ENCODE measurements around the gene STOM.

The STOM gene

DNA sequence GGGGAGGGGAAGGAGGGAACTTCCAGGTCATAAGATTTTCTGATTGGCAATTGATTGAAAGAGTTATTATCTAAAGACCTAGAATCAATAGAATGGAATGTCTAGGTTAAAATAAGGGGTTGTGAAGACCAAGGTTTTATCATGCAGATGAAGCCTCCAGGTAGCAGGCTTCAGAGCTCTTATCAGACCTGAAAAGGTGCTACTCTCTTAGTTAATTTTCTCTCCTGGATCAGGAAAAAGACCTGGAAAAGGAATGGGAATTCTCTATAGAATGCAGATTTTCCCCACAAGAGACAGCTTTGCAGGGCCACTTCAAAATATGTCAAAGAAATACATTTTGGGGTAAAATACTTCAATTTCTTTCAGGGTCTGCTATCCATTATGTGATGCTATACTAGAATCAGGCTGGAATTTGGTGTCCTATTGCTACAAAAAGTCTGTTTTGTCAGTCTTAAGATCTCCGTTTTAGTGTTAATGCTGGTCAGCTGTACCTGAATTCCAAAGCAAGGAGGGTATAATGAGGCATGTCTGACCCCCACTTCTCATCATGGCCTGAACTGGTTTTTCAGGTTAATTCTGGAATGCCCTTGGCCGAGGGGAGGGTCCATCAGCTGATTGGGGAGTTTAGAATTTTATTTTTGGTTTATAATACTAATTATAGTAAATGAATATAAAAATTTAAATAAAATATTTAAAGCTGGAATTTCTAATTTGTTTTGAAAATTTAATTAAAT, 16.6 kb upstream of the STOM start:
- no peaks in the 10 kb centered on the region for H3K36me3 Mint-ChIP-seq
- H3K27ac Mint-ChIP-seq = no peak overlapping the region
- no peaks in the 10 kb centered on the region for H3K27me3 Mint-ChIP-seq
- no peak overlapping the region for H3K4me3 Mint-ChIP-seq
- ATAC-seq (ENCODE audit: low read depth) = no peak
- no peak for DNase-seq (ENCODE audit: low spot score in 2 of 2)
- no peaks in the 10 kb centered on the region for H3K4me1 Mint-ChIP-seq
- H3K9me3 Mint-ChIP-seq = no peaks in the 10 kb centered on the region

DNA sequence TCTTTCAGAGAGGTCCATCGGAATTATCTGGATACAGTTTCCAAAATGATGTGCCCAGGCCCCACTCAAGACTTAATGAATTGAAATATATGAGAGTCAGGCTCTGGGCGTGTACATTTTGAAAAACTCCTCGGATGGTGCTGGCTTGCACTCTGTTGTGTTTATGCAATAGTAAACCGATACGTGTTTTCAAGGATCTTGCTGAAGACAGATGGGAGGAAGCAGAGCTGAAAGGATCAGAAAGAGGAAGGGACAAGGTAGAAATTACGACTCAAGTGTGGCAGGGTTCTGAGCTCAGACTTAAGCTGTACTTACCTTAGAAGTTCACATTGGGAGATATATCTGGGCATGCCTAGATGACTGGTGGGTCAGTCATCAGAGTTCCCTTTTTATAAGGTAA, 13.7 kb upstream of the STOM start:
- H3K27me3 Mint-ChIP-seq = no peaks in the 10 kb centered on the region
- no peaks in the 10 kb centered on the region for H3K36me3 Mint-ChIP-seq
- no peaks in the 10 kb centered on the region for H3K9me3 Mint-ChIP-seq
- no peak for ATAC-seq (ENCODE audit: low read depth)
- peaks cover 2% of the 10 kb centered on the region for H3K4me1 Mint-ChIP-seq
- DNase-seq (ENCODE audit: low spot score in 2 of 2) = no peak
- H3K27ac Mint-ChIP-seq = no peak overlapping the region
- H3K4me3 Mint-ChIP-seq = no peak overlapping the region

DNA sequence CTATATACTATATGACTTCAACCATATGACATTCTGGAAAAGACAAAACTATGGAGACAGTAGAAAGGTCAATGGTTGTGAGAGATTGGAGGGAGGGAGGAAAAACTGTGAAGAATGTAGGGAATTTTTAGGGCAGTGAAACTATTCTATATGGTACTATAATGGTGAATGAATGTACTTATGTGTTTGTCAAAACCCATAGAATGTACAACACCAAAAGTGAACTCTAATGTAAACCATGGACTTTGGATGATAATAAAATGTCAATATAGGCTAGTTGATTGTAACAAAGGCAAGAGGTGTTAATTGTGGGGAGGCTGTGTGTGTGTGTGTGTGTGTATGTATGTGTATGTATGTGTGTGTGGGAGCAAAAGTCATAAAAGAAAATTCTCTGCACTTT, 10.8 kb upstream of the STOM start:
- peaks cover 2% of the 10 kb centered on the region for H3K4me1 Mint-ChIP-seq

DNA sequence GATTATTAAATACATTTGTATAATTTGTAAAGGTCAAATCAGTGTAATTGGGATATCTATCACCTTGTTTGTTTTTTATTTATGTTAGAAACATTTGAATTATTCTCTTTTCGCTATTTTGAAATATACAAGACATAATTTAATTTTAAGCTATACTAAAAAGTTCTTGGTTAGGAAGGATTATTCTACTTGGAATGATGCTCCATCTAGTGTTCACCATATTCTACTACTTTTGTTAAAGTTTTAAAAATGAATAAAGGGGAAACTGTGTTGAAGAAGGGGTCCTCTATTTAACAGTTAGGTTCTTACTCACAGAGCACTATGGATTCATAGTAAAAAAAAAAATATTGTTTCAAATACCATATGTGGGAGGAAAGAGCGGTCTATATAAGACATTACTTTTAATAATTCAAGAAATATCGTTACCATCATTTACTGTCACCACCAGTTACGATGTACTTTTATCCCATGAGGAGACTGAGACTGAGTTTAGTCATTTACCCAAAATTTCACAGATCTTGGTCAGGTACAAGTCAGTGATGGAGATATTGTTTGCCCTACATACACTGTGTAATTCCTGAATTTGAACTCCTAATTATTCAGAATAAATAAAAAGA, 6.3 kb upstream of the STOM start:
- Mint-ChIP-seq H3K27ac (no peak overlapping the region), H3K9me3 (no peaks in the 10 kb centered on the region), H3K4me1 (peaks cover 6% of the 10 kb centered on the region), H3K4me3 (no peak overlapping the region), H3K27me3 (no peaks in the 10 kb centered on the region), H3K36me3 (peaks cover 4% of the 10 kb centered on the region)
- ATAC-seq (ENCODE audit: low read depth) (no peak), DNase-seq (ENCODE audit: low spot score in 2 of 2) (no peak)

More for the DNA sequence above, 10.8 kb upstream of the STOM start:
- ATAC-seq (ENCODE audit: low read depth) (no peak), DNase-seq (ENCODE audit: low spot score in 2 of 2) (no peak)
- Mint-ChIP-seq H3K27me3 (no peaks in the 10 kb centered on the region), H3K27ac (no peak overlapping the region), H3K9me3 (no peaks in the 10 kb centered on the region), H3K36me3 (peaks cover 4% of the 10 kb centered on the region), H3K4me3 (no peak overlapping the region)

- ATAC-seq (ENCODE audit: low read depth) (no peak), DNase-seq (ENCODE audit: low spot score in 2 of 2) (no peak)
- peaks cover 13% of the 10 kb centered on the region for H3K4me1 Mint-ChIP-seq
- H3K9me3 Mint-ChIP-seq = peaks cover 4% of the 10 kb centered on the region
- peaks cover 6% of the 10 kb centered on the region for H3K36me3 Mint-ChIP-seq
- H3K4me3 Mint-ChIP-seq = no peak overlapping the region
- H3K27ac Mint-ChIP-seq = no peak overlapping the region
- no peaks in the 10 kb centered on the region for H3K27me3 Mint-ChIP-seq
Observed at GRCh38 chr9:121373011-121373729, 3.1 kb upstream of the STOM start.

- Mint-ChIP-seq H3K4me1 (peaks cover 13% of the 10 kb centered on the region), H3K9me3 (peaks cover 4% of the 10 kb centered on the region), H3K27me3 (no peaks in the 10 kb centered on the region), H3K4me3 (no peak overlapping the region), H3K36me3 (peaks cover 2% of the 10 kb centered on the region), H3K27ac (no peak overlapping the region)
- DNase-seq (ENCODE audit: low spot score in 2 of 2) (no peak), ATAC-seq (ENCODE audit: low read depth) (no peak)
Observed at GRCh38 chr9:121372239-121373010, 2.4 kb upstream of the STOM start.

DNA sequence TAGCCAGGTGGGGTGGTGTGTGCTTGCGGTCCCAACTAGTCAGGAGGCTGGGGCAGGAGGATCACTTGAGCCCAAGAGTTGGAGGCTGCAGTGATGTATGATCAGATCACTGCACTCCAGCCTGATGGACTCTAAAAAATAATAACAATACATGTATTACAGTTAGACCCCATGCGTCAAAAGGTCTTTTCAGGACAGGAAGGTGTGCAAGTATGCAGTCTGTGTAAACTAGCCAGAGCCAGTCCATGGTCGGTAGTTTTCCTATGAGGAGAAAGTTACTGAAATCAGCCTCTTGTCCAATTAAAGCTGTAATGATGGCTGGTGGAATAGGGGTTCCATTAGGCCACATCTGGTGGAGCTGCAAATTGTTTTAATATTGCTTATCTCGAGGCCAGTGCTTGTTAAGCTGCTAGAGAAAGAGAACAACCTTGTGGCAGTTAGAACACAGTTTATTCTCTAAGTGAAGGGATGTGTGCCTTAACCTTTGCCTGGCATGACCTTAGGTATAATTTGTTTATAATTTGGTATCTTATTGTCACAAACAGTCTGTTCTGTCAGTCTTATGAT, 1.5 kb upstream of the STOM start:
- Mint-ChIP-seq H3K36me3 (peaks cover 2% of the 10 kb centered on the region), H3K4me3 (peak overlapping the region; percentile 68), H3K4me1 (peaks cover 13% of the 10 kb centered on the region), H3K9me3 (peaks cover 4% of the 10 kb centered on the region), H3K27ac (no peak overlapping the region), H3K27me3 (no peaks in the 10 kb centered on the region)
- no peak for ATAC-seq (ENCODE audit: low read depth)
- no peak for DNase-seq (ENCODE audit: low spot score in 2 of 2)

GRCh38 chr9:121368745-121369144, 1.3 kb downstream of the STOM start:
- Mint-ChIP-seq H3K36me3 (peaks cover 2% of the 10 kb centered on the region), H3K9me3 (peaks cover 4% of the 10 kb centered on the region), H3K27ac (peak overlapping the region; percentile 41), H3K4me1 (peaks cover 13% of the 10 kb centered on the region), H3K27me3 (no peaks in the 10 kb centered on the region), H3K4me3 (peak overlapping the region; percentile 91)
- no peak for DNase-seq (ENCODE audit: low spot score in 2 of 2)
- no peak for ATAC-seq (ENCODE audit: low read depth)

- no peak overlapping the region for H3K27ac Mint-ChIP-seq
- ATAC-seq (ENCODE audit: low read depth) (no peak), DNase-seq (ENCODE audit: low spot score in 2 of 2) (no peak)
- peaks cover 2% of the 10 kb centered on the region for H3K36me3 Mint-ChIP-seq
- peak overlapping the region; percentile 41 for H3K4me3 Mint-ChIP-seq
- H3K9me3 Mint-ChIP-seq = peaks cover 4% of the 10 kb centered on the region
- no peaks in the 10 kb centered on the region for H3K27me3 Mint-ChIP-seq
- peaks cover 13% of the 10 kb centered on the region for H3K4me1 Mint-ChIP-seq
Observed at GRCh38 chr9:121368138-121368522, 1.9 kb downstream of the STOM start.

DNA sequence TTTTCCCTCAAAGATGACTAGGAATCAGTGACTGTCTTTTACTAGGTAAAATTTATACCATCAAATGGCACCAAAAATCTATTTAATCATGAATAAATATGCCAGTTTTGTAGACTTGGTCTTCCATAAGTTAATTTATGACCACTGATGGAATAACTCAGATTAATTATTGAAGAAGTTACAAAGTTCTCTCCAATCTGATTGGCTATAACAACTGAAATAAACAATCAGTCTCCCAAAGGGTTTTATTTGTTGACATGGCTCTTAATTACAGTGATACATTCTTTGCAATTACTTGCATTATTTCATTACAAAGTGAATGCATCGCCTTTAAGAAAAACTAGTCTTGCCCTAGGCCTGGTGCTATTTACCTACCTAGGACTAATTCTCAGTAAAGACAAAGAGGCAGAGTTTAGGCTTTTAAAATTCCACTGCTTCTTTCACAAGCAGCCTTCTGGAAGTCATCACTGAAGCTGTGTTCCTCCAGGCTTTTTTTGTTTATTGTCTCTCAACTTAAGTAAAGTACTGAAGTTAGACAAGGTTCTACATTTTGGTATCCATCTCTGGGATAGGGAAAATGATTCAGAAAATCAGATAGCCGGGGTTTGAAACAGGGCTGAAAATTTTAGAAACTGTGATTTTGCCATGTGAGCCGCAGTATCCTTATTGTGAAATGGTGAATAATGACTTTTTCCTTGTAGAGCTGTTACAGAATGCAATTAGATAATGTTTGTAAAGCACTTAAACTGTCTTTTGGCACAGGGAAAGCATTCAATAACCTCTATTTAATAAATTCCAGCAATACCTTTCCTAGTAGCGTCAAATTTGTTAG, 2.5 kb downstream of the STOM start:
- Mint-ChIP-seq H3K9me3 (peaks cover 4% of the 10 kb centered on the region), H3K27me3 (no peaks in the 10 kb centered on the region), H3K36me3 (peaks cover 2% of the 10 kb centered on the region), H3K4me3 (no peak overlapping the region), H3K27ac (no peak overlapping the region), H3K4me1 (peaks cover 13% of the 10 kb centered on the region)
- DNase-seq (ENCODE audit: low spot score in 2 of 2) (no peak), ATAC-seq (ENCODE audit: low read depth) (no peak)

DNA sequence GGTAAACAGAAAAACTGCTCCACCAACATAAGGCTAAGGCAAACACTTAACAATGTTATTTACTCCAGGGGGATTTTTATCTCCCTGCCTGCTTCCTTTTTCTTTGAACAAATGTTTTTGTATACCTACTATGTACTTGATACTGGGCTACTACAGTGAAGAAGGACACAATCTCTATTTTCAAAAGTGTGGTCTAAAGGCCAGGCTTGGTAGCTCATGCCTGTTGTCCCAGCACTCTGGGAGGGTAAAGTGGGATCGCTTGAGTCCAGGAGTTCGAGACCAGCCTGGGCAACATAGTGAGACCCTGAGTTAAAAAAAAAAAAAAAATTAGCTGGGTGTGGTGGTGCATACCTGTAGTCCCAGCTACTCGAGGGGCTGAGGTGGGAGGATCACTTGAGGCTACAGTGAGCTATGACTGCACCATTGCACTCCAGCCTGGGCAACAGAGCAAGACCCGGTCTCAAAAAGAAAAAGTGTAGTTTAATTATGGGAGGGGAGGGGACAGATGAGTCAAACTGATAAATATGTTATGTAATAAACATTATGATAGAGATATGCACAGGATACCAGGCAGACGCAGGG, 3.3 kb downstream of the STOM start:
- no peak for ATAC-seq (ENCODE audit: low read depth)
- H3K4me1 Mint-ChIP-seq = peaks cover 9% of the 10 kb centered on the region
- no peak overlapping the region for H3K4me3 Mint-ChIP-seq
- H3K36me3 Mint-ChIP-seq = peaks cover 2% of the 10 kb centered on the region
- H3K27ac Mint-ChIP-seq = no peak overlapping the region
- H3K9me3 Mint-ChIP-seq = peaks cover 4% of the 10 kb centered on the region
- H3K27me3 Mint-ChIP-seq = no peaks in the 10 kb centered on the region
- DNase-seq (ENCODE audit: low spot score in 2 of 2) = no peak

GRCh38 chr9:121365564-121365963, 4.5 kb downstream of the STOM start:
- H3K4me1 Mint-ChIP-seq = peaks cover 8% of the 10 kb centered on the region
- ATAC-seq (ENCODE audit: low read depth) (no peak), DNase-seq (ENCODE audit: low spot score in 2 of 2) (no peak)
- H3K9me3 Mint-ChIP-seq = peaks cover 3% of the 10 kb centered on the region
- peaks cover 2% of the 10 kb centered on the region for H3K36me3 Mint-ChIP-seq
- no peak overlapping the region for H3K27ac Mint-ChIP-seq
- H3K27me3 Mint-ChIP-seq = no peaks in the 10 kb centered on the region
- no peak overlapping the region for H3K4me3 Mint-ChIP-seq

GRCh38 chr9:121364886-121365285, 5.2 kb downstream of the STOM start:
- Mint-ChIP-seq H3K9me3 (no peaks in the 10 kb centered on the region), H3K4me3 (no peak overlapping the region), H3K36me3 (no peaks in the 10 kb centered on the region), H3K27ac (no peak overlapping the region), H3K27me3 (no peaks in the 10 kb centered on the region), H3K4me1 (peaks cover 5% of the 10 kb centered on the region)
- no peak for DNase-seq (ENCODE audit: low spot score in 2 of 2)
- ATAC-seq (ENCODE audit: low read depth) = no peak

Data from memory B cell (primary cell).